K562 (cell line): ENCODE results near the gene NPIPB2. TPM values are rescaled to one million over a fixed set of nuclear protein-coding genes. Genes with fewer than 3 reads are reported as not detected.

Experiments
- E2F1 ChIP-seq: sonication (generic); formaldehyde crosslinking; IDR thresholded peaks from 2 replicates; pipeline ENCODE4 v1.8.1; 2023; ENCODE audit warnings: mild to moderate bottlenecking, missing genetic modification reagents, moderate library complexity
- GABPB2 ChIP-seq: fragments of 250-450 bp; sonication (Bioruptor Pico); conservative IDR thresholded peaks from 2 replicates; pipeline ENCODE4 v1.5.1; 2021; ENCODE audit warnings: mild to moderate bottlenecking
- GATAD2A ChIP-seq: fragments of 450-650 bp; IDR thresholded peaks from 2 replicates; pipeline ENCODE4 v1.6.1; 2017
- GTF2A2 ChIP-seq: IDR thresholded peaks from 2 replicates; pipeline ENCODE4 v1.6.1; 2016; ENCODE audit warnings: mild to moderate bottlenecking, missing genetic modification characterization, missing compliant biosample characterization
- MCM3 ChIP-seq: fragments of 450-650 bp; IDR thresholded peaks from 2 replicates; pipeline ENCODE4 v1.6.1; 2016
- PHTF2 ChIP-seq: fragments of 250-450 bp; sonication (Bioruptor Pico); IDR thresholded peaks from 2 replicates; pipeline ENCODE4 v1.5.0; 2021; ENCODE audit warnings: mild to moderate bottlenecking
- POU5F1 ChIP-seq: fragments of 150-350 bp; IDR thresholded peaks from 2 replicates; pipeline ENCODE4 v1.6.1; 2014; ENCODE audit warnings: borderline replicate concordance, low read length, low read depth, mild to moderate bottlenecking; ENCODE audit not compliant: partially characterized antibody
- RBM22 ChIP-seq: fragments of 200-400 bp; formaldehyde crosslinking; IDR thresholded peaks from 2 replicates; pipeline ENCODE4 v1.6.1; 2018; ENCODE audit warnings: low read length, low read depth; ENCODE audit not compliant: poor library complexity, severe bottlenecking
- SMAD3 ChIP-seq: fragments of 450-650 bp; formaldehyde crosslinking; conservative IDR thresholded peaks from 2 replicates; pipeline ENCODE4 v1.4.0; 2020; ENCODE audit warnings: mild to moderate bottlenecking
- ZNF197 ChIP-seq: fragments of 200-800 bp; sonication (Bioruptor generic); IDR thresholded peaks from 2 replicates; pipeline ENCODE4 v1.6.1; 2016; ENCODE audit warnings: low read depth, missing genetic modification characterization, missing compliant biosample characterization
- ZNF232 ChIP-seq: sonication (generic); formaldehyde crosslinking; IDR thresholded peaks from 2 replicates; pipeline ENCODE4 v1.8.0; 2022; ENCODE audit warnings: mild to moderate bottlenecking, missing genetic modification reagents
- ZNF592 ChIP-seq: fragments of 450-650 bp; IDR thresholded peaks from 2 replicates; pipeline ENCODE4 v1.6.1; 2017; ENCODE audit warnings: antibody characterized with exemption, mild to moderate bottlenecking
- ZNF609 ChIP-seq: sonication (generic); formaldehyde crosslinking; IDR thresholded peaks from 2 replicates; pipeline ENCODE4 v1.8.1; 2023; ENCODE audit warnings: missing genetic modification reagents, mild to moderate bottlenecking, borderline replicate concordance
- polyA plus RNA-seq, 8 experiments: library from polyadenylated mRNA; depleted of rRNA in 4 of 8; stranded (reverse) in 5 of 8; unstranded in 3 of 8; fragments of >200 nt; fragmentation: Nextera tagmentation in 2 of 8; fragmentation: Illumina TruSeq in 1 of 8; extraction: Ambion mirVana in 2 of 8; extraction: Trizol in 1 of 8; gene quantifications; 2 replicates each; pipeline versions ENCODE4 v1.2.1 to v1.2.3, GENCODE V29; 2011 to 2014; ENCODE audit warnings: inconsistent platforms in 1 of 8, missing spikeins in 1 of 8
- total RNA-seq, 7 experiments: library from RNA; depleted of rRNA in 6 of 7; stranded (reverse); fragments of >200 nt in 6 of 7; fragmentation: Illumina TruSeq in 2 of 7; extraction: Trizol in 2 of 7; gene quantifications; 2 replicates each; pipeline versions ENCODE4 v1.2.1 to v1.2.3, GENCODE V29; 2011 to 2021; ENCODE audit warnings: low replicate concordance in 1 of 7
- TF ChIP-seq, protein P1 (sequence below): sonication (generic); formaldehyde crosslinking; IDR thresholded peaks from 2 replicates; pipeline ENCODE4 v1.8.0; 2022; ENCODE audit warnings: mild to moderate bottlenecking, missing genetic modification reagents

Gene NPIPB2
- total and polyA plus RNA-seq, 9 of the 15 experiments (the other 6 are each of a cell fraction or from before 2014, with no cell fraction given), result 0.21 to 2.9 (median 1.6) TPM; not detected in 1

DNA sequence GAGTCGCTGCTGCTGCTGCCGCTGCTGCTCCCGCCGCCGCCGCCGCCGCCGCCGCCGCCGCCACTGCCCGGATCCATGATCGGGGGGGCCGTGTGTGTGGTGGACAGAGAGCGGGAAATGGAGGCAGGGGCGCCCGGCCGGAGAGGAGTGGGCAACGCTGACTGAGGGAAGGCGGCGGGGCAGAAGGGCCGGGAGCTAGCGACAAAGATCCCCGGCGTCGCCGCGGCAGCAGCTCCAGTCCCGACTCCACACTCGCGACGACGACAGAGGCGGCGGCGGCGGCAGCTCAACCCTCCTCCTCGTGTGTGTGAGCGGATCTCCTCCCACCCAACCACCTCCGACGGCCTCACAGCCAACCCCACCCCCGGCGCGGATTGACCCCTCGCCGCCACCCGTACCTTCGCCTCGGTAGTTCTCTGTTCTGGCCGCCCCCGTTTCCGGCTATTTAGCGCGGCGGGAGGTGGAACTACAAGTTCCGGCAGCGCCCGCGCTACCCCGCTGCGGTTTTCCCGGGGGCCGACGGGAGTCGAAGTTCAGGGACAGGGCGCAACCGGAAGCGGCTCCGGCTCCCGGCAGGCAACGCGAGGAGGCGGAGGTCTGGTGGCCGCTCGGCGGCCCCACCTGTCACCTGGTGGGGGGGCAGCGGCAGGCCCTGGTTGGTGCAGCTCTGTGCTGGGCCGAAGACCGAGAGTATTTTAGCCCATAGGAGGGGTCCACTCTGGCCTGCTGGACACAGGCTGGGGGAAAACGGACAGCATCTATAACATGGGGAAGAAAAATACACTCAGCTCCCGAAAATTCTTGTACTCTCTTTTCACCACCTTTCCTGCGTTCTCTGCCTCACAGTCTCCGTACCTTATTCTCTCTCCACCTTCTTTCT lies 26.0 kb downstream of the NPIPB2 start, which contains the start of gene GSPT1 (continued):
- TF ChIP-seq ZNF609 (CRISPR knock-in tag), result no peak
- no peak for TF ChIP-seq GABPB2 (CRISPR knock-in tag)
- TF ChIP-seq, protein P1, sequence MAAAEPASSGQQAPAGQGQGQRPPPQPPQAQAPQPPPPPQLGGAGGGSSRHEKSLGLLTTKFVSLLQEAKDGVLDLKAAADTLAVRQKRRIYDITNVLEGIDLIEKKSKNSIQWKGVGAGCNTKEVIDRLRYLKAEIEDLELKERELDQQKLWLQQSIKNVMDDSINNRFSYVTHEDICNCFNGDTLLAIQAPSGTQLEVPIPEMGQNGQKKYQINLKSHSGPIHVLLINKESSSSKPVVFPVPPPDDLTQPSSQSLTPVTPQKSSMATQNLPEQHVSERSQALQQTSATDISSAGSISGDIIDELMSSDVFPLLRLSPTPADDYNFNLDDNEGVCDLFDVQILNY (CRISPR knock-in tag), result no peak
- TF ChIP-seq POU5F1, result peak; percentile 100
- TF ChIP-seq GTF2A2 (tag), result no peak
- TF ChIP-seq RBM22, result no peak
- no peak for TF ChIP-seq PHTF2 (CRISPR knock-in tag)
- peak; percentile 94 for TF ChIP-seq SMAD3 (CRISPR knock-in tag)
- TF ChIP-seq MCM3, result no peak
- peak; percentile 95 for TF ChIP-seq ZNF592
- no peak for TF ChIP-seq GATAD2A
- TF ChIP-seq E2F1 (CRISPR knock-in tag), result no peak
- peak; percentile 98 for TF ChIP-seq ZNF197 (CRISPR knock-in tag)
- TF ChIP-seq ZNF232 (CRISPR knock-in tag), result peak; percentile 61; the same call in 1 of the 2 replicates
